GM18909 (cell line): Measurements from ENCODE around the gene CRTAC1.
"Not testable (repeated sequence)": the region's sequence is repeated elsewhere in the genome, so short reads cannot be mapped to it uniquely, and the experiment has no call there.

ENCODE experiments used
- ATAC-seq: cut with Tn5 transposase; IDR thresholded peaks from one replicate; pipeline ENCODE4 v1.9.1; 2021; ENCODE audit warnings: mild to moderate bottlenecking; ENCODE audit not compliant: unreplicated experiment, poor library complexity

Gene CRTAC1

GRCh38 chr10:97850446-97850845 is 180.0 kb downstream of the CRTAC1 start:
- no peak for ATAC-seq

- peak; percentile 53 for ATAC-seq
Measured at GRCh38 chr10:97849687-97850402, 180.6 kb downstream of the CRTAC1 start, which contains the start of gene GOLGA7B. GOLGA7B (plus strand) TSS chr10:97849843; CDS start chr10:97850304, 461 bp downstream.

GRCh38 chr10:97849103-97849686 is 181.2 kb downstream of the CRTAC1 start:
- no peak for ATAC-seq

GRCh38 chr10:97844678-97845077 is 185.7 kb downstream of the CRTAC1 start:
- no peak for ATAC-seq

- not testable (repeated sequence) for ATAC-seq
Measured at GRCh38 chr10:97843972-97844371, 186.4 kb downstream of the CRTAC1 start.

- ATAC-seq: no peak
Measured at GRCh38 chr10:97843281-97843671, 187.1 kb downstream of the CRTAC1 start.

- no peak for ATAC-seq
Measured at GRCh38 chr10:97842656-97843280, 187.7 kb downstream of the CRTAC1 start.

- ATAC-seq: not testable (repeated sequence)
Measured at GRCh38 chr10:97842114-97842513, 188.3 kb downstream of the CRTAC1 start.

GRCh38 chr10:97841166-97841565 is 189.3 kb downstream of the CRTAC1 start:
- ATAC-seq: not testable (repeated sequence)

- no peak for ATAC-seq
Measured at GRCh38 chr10:97838091-97838490, 192.3 kb downstream of the CRTAC1 start.

GRCh38 chr10:97836446-97836845 is 194.0 kb downstream of the CRTAC1 start:
- ATAC-seq: no peak

- no peak for ATAC-seq
Measured at GRCh38 chr10:97831259-97831658, 199.2 kb downstream of the CRTAC1 start.

GRCh38 chr10:97830064-97830463 is 200.4 kb downstream of the CRTAC1 start:
- no peak for ATAC-seq

GRCh38 chr10:97828721-97829120 is 201.7 kb downstream of the CRTAC1 start:
- no peak for ATAC-seq

- ATAC-seq: no peak
Measured at GRCh38 chr10:97827702-97828291, 202.6 kb downstream of the CRTAC1 start.

GRCh38 chr10:97826892-97827291 is 203.5 kb downstream of the CRTAC1 start:
- ATAC-seq: no peak

- no peak for ATAC-seq
Measured at GRCh38 chr10:97825020-97825760, 205.2 kb downstream of the CRTAC1 start.

- ATAC-seq: no peak
Measured at GRCh38 chr10:97823734-97824133, 206.7 kb downstream of the CRTAC1 start.

- no peak for ATAC-seq
Measured at GRCh38 chr10:97822261-97822687, 208.1 kb downstream of the CRTAC1 start.

- no peak for ATAC-seq
Measured at GRCh38 chr10:97821308-97822038, 208.9 kb downstream of the CRTAC1 start.
